PFSK-1 (cell line): ENCODE data around the gene TBC1D22A.

Source experiments
- FOXP2 ChIP-seq: optimal IDR thresholded peaks from 2 replicates; pipeline ENCODE3; 2011; ENCODE audit warnings: borderline replicate concordance, control low read depth, inconsistent platforms; ENCODE audit not compliant: insufficient read depth; ENCODE audit errors: extremely low read length, extremely low read depth
- POLR2AphosphoS5 ChIP-seq: IDR thresholded peaks from 2 replicates; pipeline ENCODE4 v1.6.1; 2012; ENCODE audit warnings: low read depth, mild to moderate bottlenecking, control low read depth, low read length, moderate library complexity
- REST ChIP-seq, 2 experiments: IDR thresholded peaks; 2 replicates each; pipeline versions ENCODE4 v1.6.1 to v1.8.0; 2011 to 2012; ENCODE audit warnings: low read depth in 2 of 2, low read length in 2 of 2, control low read depth in 1 of 2, inconsistent platforms in 1 of 2, mild to moderate bottlenecking in 1 of 2, moderate library complexity in 1 of 2; ENCODE audit not compliant: insufficient read depth in 1 of 2
- SIN3A ChIP-seq: IDR thresholded peaks from 2 replicates; pipeline ENCODE4 v1.6.1; 2012; ENCODE audit warnings: mild to moderate bottlenecking, low read length, moderate library complexity, borderline replicate concordance; ENCODE audit not compliant: insufficient read depth
- TAF1 ChIP-seq: IDR thresholded peaks from 2 replicates; pipeline ENCODE4 v1.6.1; 2012; ENCODE audit warnings: low read length, control low read depth, borderline replicate concordance; ENCODE audit not compliant: insufficient read depth

TBC1D22A gene

GRCh38 chr22:47195484-47196165 lies 433.2 kb downstream of the TBC1D22A start:
- no peak for TF ChIP-seq FOXP2
- TF ChIP-seq TAF1: no peak
- TF ChIP-seq SIN3A: no peak
- TF ChIP-seq POLR2AphosphoS5: no peak
- TF ChIP-seq REST (IDR thresholded peaks at IDR 0.05; ENCODE audit: insufficient read depth in 1 of 2, low read depth in 2 of 2, low read length in 2 of 2): no peak

- no peak for TF ChIP-seq POLR2AphosphoS5
- no peak for TF ChIP-seq TAF1
- no peak for TF ChIP-seq FOXP2
- TF ChIP-seq REST (IDR thresholded peaks at IDR 0.05; ENCODE audit: insufficient read depth in 1 of 2, low read depth in 2 of 2, low read length in 2 of 2): no peak
- no peak for TF ChIP-seq SIN3A
These were observed 433.9 kb downstream of the TBC1D22A start for GRCh38 chr22:47196166-47196849.

GRCh38 chr22:47196881-47197772 lies 434.7 kb downstream of the TBC1D22A start:
- TF ChIP-seq FOXP2: no peak
- no peak for TF ChIP-seq SIN3A
- no peak for TF ChIP-seq REST (IDR thresholded peaks at IDR 0.05; ENCODE audit: insufficient read depth in 1 of 2, low read depth in 2 of 2, low read length in 2 of 2)
- TF ChIP-seq POLR2AphosphoS5: no peak
- no peak for TF ChIP-seq TAF1

GRCh38 chr22:47197773-47198500 lies 435.5 kb downstream of the TBC1D22A start:
- no peak for TF ChIP-seq FOXP2
- TF ChIP-seq POLR2AphosphoS5: no peak
- TF ChIP-seq TAF1: no peak
- TF ChIP-seq SIN3A: no peak
- TF ChIP-seq REST (IDR thresholded peaks at IDR 0.05; ENCODE audit: insufficient read depth in 1 of 2, low read depth in 2 of 2, low read length in 2 of 2): no peak
